ENCODE results near the gene ATXN3L.

The ATXN3L gene

DNA sequence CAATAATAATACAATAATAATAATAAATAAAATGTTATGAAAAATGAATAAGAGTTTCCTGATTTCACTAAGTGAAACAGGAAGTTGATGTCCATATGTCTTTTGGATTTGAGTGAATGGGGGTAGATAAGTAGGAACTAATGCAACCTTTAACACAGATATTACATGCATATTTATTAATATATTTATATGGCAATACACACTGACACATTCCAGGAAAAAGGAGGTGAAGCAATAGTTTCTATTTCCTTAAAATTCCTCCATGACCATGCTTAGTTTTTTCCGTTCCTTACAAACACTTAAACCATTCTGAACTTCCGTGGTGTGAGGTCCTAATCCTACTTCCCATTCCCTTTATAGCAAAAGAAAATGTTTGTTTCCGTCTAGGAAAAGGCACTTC lies 48.3 kb downstream of the ATXN3L start:
- H3K4me1 Mint-ChIP-seq (ENCODE audit: low read depth), result no peaks in the 10 kb centered on the region
- H3K27me3 Mint-ChIP-seq, result no peaks in the 10 kb centered on the region
- no peak overlapping the region for H3K4me3 Mint-ChIP-seq
- H3K36me3 Mint-ChIP-seq (ENCODE audit: low read depth), result no peaks in the 10 kb centered on the region
- intact Hi-C loops (cut with micrococcal nuclease), result no loop called here
- no peak overlapping the region for H3K27ac Mint-ChIP-seq
- no peaks in the 10 kb centered on the region for H3K9me3 Mint-ChIP-seq

DNA sequence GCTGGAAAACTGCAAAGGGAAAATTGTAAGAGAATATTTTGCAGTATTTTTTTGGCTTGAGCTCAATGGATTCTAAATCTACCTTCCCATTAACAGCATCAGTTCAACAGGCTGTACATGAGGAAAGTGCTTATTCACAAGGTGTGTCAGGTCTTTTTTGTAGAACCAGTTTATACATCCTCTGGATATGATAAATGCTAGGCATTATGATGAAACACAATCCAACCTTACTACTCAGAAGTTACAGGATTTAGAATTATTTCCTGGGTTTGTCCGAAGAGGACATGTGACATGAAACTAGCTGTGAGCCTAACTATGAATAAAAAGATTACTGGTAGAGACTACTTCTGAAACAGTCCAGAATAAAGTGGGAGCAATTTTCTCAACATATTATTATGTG lies 49.5 kb downstream of the ATXN3L start:
- Mint-ChIP-seq H3K27me3 (no peaks in the 10 kb centered on the region), H3K27ac (no peak overlapping the region), H3K4me1 (ENCODE audit: low read depth) (no peaks in the 10 kb centered on the region), H3K9me3 (no peaks in the 10 kb centered on the region), H3K4me3 (no peak overlapping the region), H3K36me3 (ENCODE audit: low read depth) (no peaks in the 10 kb centered on the region)
- intact Hi-C loops (cut with micrococcal nuclease), result no loop called here

DNA sequence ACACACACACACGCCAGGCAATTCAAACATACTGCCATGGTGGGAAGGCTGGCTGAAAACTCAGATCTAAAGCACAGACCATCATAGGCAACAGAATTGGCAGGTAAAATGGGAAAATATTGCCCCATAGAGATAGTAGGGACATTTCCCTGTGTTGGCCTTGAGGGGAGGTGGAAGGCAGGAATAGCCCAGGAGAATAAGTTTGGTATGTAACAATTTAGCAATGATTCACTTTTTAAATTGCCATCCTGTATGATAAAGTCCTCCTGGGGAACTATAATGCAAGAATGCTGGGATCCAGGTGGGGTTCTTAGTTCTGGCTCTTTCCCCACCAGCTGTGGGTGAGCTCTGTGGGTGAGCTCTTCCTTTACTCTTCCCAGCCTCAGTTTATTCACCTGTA lies 51.0 kb downstream of the ATXN3L start:
- intact Hi-C loops (cut with micrococcal nuclease), result no loop called here
- H3K27ac Mint-ChIP-seq, result no peak overlapping the region
- no peaks in the 10 kb centered on the region for H3K27me3 Mint-ChIP-seq

More for the DNA sequence above, 51.0 kb downstream of the ATXN3L start:
- Mint-ChIP-seq H3K4me3 (no peak overlapping the region), H3K9me3 (no peaks in the 10 kb centered on the region), H3K4me1 (ENCODE audit: low read depth) (no peaks in the 10 kb centered on the region), H3K36me3 (ENCODE audit: low read depth) (no peaks in the 10 kb centered on the region)
